HG03025 (cell line): ENCODE measurements around the gene LAMB4.

Experiments used
- ATAC-seq: cut with Tn5 transposase; IDR thresholded peaks from one replicate; pipeline ENCODE4 v1.9.1; 2021; ENCODE audit warnings: mild to moderate bottlenecking, moderate library complexity; ENCODE audit not compliant: unreplicated experiment, low FRiP score

The LAMB4 gene

GRCh38 chr7:107973861-107974260, 156.3 kb downstream of the LAMB4 start:
- ATAC-seq: no peak
